GM18526 (cell line): ENCODE measurements around the gene OSCP1.

Experiments used
- POLR2A ChIP-seq: IDR thresholded peaks from 3 replicates; pipeline ENCODE4 v1.6.1; 2011; ENCODE audit not compliant: insufficient read length; ENCODE audit errors: extremely low read depth

OSCP1 gene

GRCh38 chr1:36425791-36426190, 24.5 kb downstream of the OSCP1 start:
- TF ChIP-seq POLR2A, result no peak

GRCh38 chr1:36421649-36422048, 28.6 kb downstream of the OSCP1 start:
- TF ChIP-seq POLR2A, result no peak

- TF ChIP-seq POLR2A, result no peak
Measured at GRCh38 chr1:36420836-36421317, 29.4 kb downstream of the OSCP1 start.

DNA sequence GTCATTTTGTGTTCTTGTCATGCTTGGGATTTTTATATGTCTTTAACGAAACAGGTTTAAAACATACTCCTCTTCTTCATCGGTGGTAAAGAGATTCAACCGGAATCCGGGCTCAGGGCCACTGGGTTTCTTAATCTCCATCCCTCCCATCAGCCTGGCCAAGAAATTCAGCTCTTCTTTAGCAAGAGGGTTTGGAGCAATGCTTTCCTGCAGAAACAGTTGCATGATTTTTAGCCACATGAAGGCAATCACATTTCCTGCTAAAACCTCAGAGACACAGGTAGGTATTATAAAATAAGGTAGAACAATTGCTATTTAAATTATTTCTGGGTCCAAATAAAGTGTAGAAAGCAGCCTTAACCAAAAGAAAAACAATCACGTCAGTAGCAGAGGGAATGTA, 29.8 kb downstream of the OSCP1 start:
- no peak for TF ChIP-seq POLR2A

- no peak for TF ChIP-seq POLR2A
Measured at GRCh38 chr1:36419569-36419968, 30.7 kb downstream of the OSCP1 start.

DNA sequence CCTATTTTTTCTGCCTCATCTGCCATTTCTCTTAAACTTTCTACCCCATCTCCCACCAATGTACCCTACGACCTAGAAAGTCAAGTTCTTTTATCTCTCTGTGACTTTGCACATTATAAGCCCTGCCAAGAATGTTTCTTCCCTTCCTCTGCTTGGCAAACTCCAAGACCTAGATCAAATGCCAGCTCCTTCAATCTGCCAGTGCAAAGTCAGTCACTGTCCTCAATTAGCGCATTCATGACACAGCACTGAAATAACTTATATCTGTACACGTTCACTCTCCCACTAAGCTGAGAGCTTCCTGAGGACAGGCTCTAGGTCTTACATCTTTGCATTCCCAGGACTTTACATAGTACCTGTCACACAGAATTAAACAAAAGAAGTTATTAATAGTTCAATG, 31.1 kb downstream of the OSCP1 start:
- no peak for TF ChIP-seq POLR2A

GRCh38 chr1:36417931-36418330, 32.3 kb downstream of the OSCP1 start:
- TF ChIP-seq POLR2A, result no peak

DNA sequence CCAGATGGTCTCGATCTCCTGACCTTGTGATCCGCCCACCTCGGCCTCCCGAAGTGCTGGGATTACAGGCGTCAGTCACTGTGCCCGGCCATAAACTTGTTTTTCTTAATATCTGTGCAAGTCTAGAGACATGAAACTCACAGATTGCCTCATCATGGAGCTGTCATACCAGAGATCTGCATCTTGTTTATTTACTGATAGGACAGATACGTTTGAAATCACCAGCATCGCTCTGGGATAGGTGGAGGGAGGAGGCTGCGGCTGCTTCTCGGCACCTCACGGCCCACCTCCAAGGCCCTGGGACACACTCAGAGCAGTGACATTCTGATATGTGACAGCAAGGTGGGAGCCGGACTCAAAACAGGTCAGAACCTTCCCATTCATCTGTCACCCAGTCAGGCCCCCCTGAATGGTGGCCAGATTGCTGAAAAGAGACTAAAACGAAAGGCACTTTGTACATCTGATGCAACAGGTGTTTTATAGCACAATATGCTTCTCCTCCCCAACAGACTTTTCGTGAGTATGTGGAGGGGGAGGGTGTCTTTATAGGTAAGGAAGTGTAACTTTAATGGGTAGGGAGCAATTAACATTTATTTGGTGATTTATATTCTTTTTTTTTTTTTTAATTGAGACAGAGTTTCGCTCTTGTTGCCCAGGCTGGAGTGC, 34.5 kb downstream of the OSCP1 start:
- no peak for TF ChIP-seq POLR2A

DNA sequence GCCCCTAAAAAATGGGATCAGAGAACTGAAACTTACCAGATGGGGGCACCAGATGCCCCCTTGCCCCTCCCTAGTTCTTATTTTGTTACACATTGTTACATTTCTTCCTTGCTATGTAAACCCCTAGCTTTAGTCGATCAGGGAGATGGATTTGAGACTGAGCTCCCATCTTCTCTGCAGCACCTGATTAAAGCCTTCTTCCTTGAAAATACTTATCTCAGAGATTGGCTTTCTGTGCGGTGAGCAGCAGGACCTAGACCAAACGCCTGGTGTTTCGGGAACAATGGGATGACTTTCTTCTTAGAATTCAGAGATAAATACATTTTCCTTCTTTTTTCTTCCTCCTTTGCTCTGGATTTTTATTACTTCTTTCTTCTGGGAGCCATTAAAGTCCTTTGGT, 35.9 kb downstream of the OSCP1 start:
- no peak for TF ChIP-seq POLR2A

DNA sequence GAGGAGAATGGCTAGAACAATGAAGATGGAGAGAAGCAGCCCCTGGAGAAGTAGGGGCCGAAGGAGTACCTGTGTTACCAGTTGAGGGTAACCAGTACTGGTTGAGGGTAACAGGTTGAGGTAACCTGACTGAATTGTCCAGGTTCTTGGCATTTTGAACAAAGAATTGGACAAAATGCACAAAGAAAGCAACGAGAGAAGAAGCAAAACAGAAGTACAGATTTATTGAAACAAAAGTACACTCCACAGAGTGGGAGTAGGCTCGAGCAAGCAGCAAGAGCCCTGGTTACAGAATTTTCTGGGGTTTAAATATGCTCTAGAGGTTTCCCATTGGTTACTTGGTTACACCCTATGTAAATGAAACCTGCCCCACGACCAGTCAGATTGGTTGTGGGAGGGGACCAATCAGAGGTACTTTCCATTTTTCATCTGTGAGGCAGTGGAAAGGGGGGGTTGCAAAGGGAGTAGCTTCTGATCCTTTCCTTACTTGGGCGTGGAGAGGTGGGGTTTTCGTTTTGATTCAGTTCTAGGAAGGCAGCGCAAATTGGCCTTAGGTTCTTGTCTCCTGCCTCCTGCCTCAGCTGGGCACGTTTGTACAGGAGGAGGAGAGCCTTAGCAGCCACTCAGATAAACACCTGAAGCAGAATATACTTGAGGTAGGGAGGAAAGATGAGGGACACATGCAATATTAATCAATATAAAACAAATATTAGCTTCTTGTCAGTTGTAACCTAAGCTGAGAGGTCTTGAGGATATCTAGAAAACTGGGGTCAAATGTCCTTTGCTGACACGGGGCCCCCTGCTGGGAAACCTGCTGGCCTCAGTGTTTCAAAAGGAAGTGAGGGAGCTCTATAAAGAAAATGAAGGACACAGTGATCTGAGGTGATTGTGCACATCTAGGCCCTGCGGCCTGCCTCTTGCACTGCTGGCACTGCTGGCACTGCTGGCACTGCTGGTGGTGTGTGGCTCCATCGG, 38.3 kb downstream of the OSCP1 start:
- TF ChIP-seq POLR2A, result no peak

DNA sequence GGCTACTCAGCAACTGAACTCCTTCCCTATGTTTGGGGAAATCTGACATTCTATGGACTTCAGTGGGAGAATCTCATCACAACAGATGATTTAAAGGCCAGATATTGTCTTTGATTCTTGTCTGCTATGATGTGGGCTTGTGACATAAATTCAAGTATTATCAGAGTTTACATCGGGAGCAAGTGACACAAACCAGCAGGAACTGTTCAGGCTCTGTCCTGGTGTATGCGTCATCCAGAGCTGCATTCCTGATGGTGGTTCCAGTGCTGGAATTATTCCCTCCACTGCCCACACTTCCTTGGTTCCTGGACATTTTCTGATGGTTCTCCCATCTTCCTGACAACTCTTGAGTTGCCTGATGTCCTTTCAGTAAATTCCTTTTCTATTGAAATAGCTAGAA, 41.8 kb downstream of the OSCP1 start:
- no peak for TF ChIP-seq POLR2A

DNA sequence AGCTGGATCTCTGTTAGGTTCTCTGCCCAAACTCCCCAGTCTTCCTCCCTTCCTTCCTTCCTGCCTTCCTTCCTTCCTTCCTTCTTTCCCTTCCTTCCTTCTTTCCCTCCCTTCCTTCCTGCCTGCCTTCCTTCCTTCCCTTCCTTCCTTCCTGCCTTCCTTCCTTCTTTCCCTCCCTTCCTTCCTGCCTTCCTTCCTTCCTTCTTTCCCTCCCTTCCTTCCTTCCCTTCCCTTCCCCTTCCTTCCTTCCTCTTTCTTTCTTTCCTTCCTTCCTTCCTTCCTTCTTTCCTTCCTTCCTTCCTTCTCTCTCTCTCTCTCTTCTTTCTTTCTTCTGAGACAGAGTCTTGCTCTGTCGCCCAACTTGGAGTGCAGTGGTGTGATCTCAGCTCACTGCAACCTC, 43.8 kb downstream of the OSCP1 start:
- no peak for TF ChIP-seq POLR2A

DNA sequence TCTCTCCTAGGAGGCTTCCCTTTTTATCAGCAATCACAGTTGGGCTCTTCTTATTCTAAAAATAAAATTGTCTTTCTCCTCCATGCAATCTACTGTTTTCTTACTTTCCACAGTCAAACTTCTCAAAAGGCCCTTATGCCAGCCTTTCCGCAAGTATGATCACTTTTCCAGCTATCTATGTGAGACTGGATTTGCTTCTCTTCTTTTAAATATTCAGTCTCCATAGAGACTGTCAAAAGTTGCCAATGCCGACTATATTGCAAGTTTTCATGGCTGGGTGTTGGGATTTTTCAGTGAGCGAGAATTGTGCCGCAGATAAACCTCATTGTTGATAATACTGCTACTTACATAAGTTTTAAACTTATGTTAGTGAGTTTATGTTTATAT, 47.8 kb downstream of the OSCP1 start:
- TF ChIP-seq POLR2A, result no peak

- TF ChIP-seq POLR2A, result no peak
Measured at GRCh38 chr1:36401602-36402503, 48.4 kb downstream of the OSCP1 start.
